BE2C (cell line): Measurements from ENCODE around the gene THAP3.
A peak's percentile ranks its signal among the peaks of the same experiment; 100 is the strongest.

Experiments
- DNase-seq: peaks from one replicate; pipeline ENCODE4 v3.0.0-alpha.2; 2020
- H3K27me3 ChIP-seq: fragments of 250-450 bp; sonication (Bioruptor Pico); 2 replicates; pipeline ENCODE4 v1.5.1; 2020; ENCODE audit warnings: mild to moderate bottlenecking
- H3K36me3 ChIP-seq: fragments of 250-450 bp; sonication (Bioruptor Pico); 2 replicates; pipeline ENCODE4 v1.5.1; 2020; ENCODE audit warnings: mild to moderate bottlenecking
- H3K4me1 ChIP-seq: fragments of 250-450 bp; sonication (Bioruptor Pico); 2 replicates; pipeline ENCODE4 v1.5.1; 2020
- H3K4me3 ChIP-seq: 2 replicates; pipeline ENCODE4 v1.5.1; 2011; ENCODE audit warnings: low read depth, low read length
- H3K9me3 ChIP-seq: fragments of 250-450 bp; sonication (Bioruptor Pico); 2 replicates; pipeline ENCODE4 v1.5.1; 2020
- TF ChIP-seq, protein P1 (sequence below): IDR thresholded peaks from 2 replicates; pipeline ENCODE4 v1.5.1; 2012; ENCODE audit warnings: mild to moderate bottlenecking, low read depth, low read length

The THAP3 gene

DNA sequence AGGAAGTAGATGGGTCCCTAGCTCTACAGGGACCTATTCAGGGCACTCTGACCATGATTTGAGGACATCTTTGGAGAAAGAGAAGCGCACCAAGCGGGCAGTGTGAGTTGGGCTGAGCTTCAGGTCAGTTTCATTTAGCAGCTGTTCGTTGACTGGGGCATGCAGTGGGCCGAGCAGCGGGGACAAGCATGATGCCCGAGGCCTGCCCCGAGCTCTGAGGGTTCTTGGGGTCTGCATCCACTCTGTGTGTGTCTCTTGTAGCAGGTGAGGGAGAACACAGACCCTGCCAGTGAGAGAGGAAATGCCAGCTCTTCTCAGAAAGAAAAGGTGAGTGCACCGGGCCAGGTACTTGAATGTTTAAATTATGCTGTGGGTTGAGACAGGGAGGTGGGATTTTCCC is 5.4 kb downstream of the THAP3 start:
- no peaks in the 10 kb centered on the region for H3K9me3 ChIP-seq
- H3K36me3 ChIP-seq, result peaks cover 9% of the 10 kb centered on the region
- TF ChIP-seq, protein P1, sequence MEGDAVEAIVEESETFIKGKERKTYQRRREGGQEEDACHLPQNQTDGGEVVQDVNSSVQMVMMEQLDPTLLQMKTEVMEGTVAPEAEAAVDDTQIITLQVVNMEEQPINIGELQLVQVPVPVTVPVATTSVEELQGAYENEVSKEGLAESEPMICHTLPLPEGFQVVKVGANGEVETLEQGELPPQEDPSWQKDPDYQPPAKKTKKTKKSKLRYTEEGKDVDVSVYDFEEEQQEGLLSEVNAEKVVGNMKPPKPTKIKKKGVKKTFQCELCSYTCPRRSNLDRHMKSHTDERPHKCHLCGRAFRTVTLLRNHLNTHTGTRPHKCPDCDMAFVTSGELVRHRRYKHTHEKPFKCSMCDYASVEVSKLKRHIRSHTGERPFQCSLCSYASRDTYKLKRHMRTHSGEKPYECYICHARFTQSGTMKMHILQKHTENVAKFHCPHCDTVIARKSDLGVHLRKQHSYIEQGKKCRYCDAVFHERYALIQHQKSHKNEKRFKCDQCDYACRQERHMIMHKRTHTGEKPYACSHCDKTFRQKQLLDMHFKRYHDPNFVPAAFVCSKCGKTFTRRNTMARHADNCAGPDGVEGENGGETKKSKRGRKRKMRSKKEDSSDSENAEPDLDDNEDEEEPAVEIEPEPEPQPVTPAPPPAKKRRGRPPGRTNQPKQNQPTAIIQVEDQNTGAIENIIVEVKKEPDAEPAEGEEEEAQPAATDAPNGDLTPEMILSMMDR, result no peak

DNA sequence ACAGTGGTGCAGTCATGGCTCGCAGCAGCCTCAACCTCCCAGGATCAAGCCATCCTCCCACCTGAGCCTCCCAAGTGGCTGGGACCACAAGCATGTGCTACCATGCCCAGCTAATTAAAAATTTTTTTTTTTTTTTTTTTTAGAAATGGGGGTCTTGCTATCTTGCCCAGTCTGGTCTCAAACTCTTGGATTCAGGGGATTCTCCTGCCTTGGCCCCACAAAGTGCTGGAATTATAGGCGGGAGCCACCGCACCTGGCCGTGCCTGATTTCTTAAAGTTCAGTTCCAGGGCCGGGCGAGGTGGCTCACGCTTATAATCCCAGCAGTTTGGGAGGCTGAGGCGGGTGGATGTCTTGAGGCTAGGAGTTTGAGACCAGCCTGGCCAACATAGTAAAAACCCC is 6.4 kb downstream of the THAP3 start:
- H3K4me3 ChIP-seq, result no peak overlapping the region
- TF ChIP-seq, protein P1, result no peak
- H3K36me3 ChIP-seq, result peaks cover 9% of the 10 kb centered on the region
- DNase-seq, result no peak
- no peaks in the 10 kb centered on the region for H3K9me3 ChIP-seq
- no peaks in the 10 kb centered on the region for H3K27me3 ChIP-seq
- no peaks in the 10 kb centered on the region for H3K4me1 ChIP-seq

More for the DNA sequence above, 5.4 kb downstream of the THAP3 start:
- Histone ChIP-seq H3K4me1 (no peaks in the 10 kb centered on the region), H3K4me3 (no peak overlapping the region), H3K27me3 (no peaks in the 10 kb centered on the region)
- no peak for DNase-seq

DNA sequence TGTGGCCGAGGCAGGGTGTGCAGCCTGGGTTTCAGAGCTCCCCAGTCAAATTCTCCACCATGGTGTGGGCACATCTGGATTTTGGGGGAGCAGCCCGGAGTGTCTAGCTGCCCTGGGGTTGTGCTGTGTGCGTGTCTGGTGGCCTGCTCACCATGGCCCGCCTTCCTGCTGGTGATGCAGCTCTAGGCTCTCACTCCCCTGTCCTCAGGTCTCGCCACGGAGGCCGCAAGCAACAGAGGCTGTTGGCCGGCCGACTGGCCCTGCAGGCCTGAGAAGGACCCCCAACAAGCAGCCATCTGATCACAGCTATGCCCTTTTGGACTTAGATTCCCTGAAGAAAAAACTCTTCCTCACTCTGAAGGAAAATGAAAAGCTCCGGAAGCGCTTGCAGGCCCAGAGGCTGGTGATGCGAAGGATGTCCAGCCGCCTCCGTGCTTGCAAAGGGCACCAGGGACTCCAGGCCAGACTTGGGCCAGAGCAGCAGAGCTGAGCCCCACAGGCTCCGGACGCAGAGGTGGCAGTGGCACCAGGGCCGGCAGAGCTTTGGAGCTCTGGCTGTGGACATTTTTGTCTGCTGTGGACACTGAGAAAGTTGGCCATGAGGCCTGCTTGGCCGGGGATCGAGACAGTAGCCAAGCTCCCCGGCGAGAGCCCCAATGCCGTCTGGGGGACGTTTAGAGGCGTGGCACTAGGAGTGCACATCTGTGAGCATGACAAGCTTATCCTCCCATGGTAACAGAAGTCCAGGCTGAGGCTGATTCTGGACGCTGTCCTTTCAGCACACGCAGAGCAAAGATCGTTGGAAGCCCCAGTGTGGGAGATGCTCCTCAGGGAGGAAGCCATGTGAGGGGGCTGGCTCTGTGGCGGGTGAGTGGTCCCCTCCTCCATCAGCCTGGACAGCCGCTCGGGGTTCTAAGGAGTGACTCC is 8.2 kb downstream of the THAP3 start:
- DNase-seq, result no peak
- TF ChIP-seq, protein P1, result no peak
- no peaks in the 10 kb centered on the region for H3K4me1 ChIP-seq
- H3K36me3 ChIP-seq, result peaks cover 16% of the 10 kb centered on the region
- no peaks in the 10 kb centered on the region for H3K9me3 ChIP-seq
- H3K27me3 ChIP-seq, result no peaks in the 10 kb centered on the region
- H3K4me3 ChIP-seq, result no peak overlapping the region

DNA sequence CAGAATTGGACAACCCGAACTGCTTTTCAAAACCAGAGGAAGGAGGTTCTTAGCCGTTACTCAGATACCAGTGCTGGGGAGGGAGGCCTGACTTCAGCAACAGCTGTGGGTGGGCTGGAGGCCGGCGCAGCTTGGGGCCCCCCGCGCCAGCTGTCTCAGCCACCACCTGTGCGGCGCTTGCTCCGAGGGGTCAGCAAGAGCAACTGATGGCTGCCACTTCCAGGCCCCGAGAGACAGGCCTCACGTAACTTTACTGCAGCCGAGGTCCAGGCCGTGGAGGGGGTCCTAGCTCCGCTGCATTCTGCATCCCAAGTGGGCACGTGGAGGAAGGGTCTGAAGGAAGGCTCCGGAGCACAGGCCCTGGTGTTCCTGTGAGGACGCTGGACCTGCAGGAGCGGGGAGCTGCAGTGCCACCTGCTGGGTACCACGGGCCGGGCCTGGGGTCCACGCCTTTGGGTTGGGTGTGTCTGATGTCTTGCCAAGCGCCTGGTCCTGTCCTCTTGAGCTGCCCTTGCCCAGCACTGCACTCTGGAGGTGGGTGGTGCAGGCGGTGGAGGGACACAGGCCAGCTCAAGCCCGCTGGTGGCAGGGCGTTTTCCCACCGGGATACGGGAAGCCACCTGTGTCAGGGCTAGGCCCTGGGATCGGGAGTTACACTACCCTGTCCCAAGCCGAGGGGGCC is 9.8 kb downstream of the THAP3 start:
- Histone ChIP-seq H3K36me3 (peaks cover 22% of the 10 kb centered on the region), H3K27me3 (no peaks in the 10 kb centered on the region), H3K4me1 (no peaks in the 10 kb centered on the region), H3K4me3 (no peak overlapping the region), H3K9me3 (no peaks in the 10 kb centered on the region)
- TF ChIP-seq, protein P1, result peak; percentile 46
- peak; percentile 70 for DNase-seq

DNA sequence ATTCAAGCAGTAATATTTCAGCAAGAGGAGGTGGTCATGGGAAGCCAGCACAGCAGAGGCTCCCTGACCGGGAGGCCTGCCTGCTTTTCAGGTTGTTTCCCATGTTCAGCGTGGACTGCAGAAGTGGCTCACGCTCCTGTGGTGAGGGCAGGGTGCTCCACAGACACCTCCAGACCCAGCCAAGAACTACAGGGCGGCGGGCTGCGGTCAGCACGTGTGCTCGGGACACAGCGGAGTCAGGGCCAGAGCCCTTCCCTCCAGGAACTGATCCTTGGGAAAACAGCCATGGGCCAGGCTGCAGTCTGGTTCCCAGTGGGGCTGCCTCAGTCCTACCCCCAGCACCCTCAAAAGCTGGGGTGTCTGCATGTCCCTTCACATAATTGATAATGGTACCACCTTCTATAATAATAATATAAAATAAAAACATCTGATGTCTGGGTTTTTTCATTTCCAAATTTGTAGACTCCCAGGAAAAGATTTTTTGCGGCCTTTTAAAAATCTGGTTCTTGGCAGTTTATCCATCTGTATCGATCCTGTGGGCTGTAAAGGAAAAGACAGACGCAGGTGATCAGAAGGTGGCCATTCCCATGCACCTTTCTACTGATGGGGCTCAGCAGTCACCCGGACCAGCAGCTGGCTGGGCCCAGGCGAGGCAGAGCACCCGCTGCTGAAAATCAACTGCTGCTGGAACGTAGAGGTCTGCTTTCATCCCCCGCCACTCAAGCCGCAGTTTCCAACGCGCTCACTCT is 10.7 kb downstream of the THAP3 start:
- Histone ChIP-seq H3K4me1 (no peaks in the 10 kb centered on the region), H3K36me3 (peaks cover 22% of the 10 kb centered on the region), H3K4me3 (no peak overlapping the region), H3K27me3 (no peaks in the 10 kb centered on the region), H3K9me3 (no peaks in the 10 kb centered on the region)
- DNase-seq, result no peak
- TF ChIP-seq, protein P1, result no peak
